ENCODE results near the gene HOGA1.

HOGA1 gene

GRCh38 chr10:97580421-97581367 lies 3.5 kb upstream of the HOGA1 start:
- DNase-seq: no peak

DNA sequence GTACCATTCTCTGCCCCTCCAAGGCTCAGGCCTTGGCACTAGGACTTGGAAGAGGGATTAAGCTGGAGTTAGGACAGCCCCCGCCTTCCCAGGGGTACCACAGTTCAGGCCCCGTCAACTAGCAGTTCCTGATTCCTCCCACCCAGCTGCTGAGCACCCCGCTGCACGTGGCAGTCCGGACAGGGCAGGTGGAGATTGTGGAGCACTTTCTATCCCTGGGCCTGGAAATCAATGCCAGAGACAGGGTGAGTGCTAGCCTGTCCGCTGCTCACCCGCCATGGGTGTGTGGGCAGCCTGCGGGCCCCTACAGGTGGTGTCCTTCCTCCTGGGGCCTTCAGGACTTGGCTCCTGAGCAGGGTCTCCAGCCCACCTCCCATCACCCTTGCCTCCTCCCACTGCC lies 2.0 kb upstream of the HOGA1 start:
- DNase-seq: no peak

DNA sequence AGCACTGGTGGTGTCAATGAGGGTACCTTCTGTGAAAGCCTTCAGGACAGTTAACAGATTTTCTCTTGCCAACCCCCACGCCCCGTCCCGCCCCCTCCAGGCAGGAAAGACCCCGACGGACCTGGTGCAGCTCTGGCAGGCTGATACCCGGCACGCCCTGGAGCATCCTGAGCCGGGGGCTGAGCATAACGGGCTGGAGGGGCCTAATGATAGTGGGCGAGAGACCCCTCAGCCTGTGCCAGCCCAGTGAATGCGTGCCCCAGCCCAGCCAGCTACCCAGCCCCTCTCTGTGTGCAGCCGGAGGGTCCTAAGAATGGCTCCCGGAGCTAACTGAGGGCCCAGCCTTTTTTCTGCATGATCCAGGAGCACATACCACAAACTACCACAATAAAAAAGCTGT lies 713 bp upstream of the HOGA1 start:
- DNase-seq: no peak

GRCh38 chr10:97584798-97585438 lies 729 bp downstream of the HOGA1 start:
- no peak for DNase-seq

DNA sequence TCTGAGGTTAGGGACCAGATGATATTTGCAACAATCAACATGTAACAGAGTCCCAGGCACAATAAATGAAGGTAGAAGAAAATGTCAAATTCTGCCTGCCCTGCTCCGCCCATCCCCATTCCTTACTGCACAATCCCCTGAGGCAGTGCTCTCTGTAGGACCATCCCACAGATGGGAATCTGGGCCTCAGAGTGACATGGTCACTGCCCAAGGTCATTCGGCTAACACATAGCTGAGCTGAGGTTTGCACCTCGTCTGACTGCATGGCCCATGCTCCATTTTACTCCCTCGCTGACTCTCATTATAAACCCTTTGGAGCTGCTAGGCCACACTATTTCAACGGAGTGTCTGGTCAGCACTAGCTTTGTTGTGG lies 1.2 kb downstream of the HOGA1 start:
- no peak for DNase-seq

DNA sequence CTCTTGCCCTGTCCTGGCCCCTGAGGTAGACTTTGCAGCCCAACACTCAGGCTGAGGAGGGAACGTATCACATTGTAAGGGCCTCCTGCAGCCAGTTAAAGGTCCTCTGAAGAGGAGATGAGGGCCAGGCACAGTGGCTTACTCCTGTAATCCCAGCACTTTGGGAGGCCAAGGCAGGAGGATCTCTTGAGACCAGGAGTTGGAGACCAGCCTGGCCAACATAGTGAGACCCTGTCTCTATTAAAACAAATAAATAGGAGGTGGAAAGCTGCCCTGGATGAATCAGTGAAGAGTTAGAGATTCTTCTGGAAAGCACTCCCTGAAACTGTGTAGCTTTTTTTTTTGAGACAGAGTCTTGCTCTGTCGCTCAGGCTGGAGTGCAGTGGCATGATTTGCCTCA lies 3.0 kb downstream of the HOGA1 start:
- DNase-seq: no peak

GRCh38 chr10:97589479-97589878 lies 5.3 kb downstream of the HOGA1 start, which contains the start of gene C10orf62:
Gene C10orf62, plus strand, starts transcription at chr10:97589721. Its CDS starts 177 bp downstream, at chr10:97589898.
- DNase-seq: no peak

GRCh38 chr10:97590082-97590747 lies 6.0 kb downstream of the HOGA1 start:
- DNase-seq: no peak

- no peak for DNase-seq
Observed at GRCh38 chr10:97590748-97591495, 6.7 kb downstream of the HOGA1 start.

DNA sequence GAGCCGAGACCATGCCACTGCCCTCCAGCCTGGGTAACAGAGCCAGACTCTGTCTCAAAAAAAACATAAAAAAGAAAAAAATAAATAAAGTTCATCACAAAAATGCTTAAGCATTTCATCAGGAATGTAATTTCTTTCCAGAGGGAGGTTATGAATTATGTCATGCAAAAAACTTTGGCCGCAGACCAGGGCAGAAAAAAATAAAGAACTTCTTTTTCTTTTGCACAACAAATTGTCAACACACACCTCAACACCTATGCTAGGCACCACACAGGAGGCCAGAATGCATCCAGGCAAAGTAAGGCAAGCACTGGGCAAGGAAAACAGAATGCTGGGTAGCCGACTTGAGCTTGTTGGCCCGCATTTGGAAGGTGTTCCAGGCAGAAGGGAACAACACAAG lies 9.2 kb downstream of the HOGA1 start:
- DNase-seq: no peak

DNA sequence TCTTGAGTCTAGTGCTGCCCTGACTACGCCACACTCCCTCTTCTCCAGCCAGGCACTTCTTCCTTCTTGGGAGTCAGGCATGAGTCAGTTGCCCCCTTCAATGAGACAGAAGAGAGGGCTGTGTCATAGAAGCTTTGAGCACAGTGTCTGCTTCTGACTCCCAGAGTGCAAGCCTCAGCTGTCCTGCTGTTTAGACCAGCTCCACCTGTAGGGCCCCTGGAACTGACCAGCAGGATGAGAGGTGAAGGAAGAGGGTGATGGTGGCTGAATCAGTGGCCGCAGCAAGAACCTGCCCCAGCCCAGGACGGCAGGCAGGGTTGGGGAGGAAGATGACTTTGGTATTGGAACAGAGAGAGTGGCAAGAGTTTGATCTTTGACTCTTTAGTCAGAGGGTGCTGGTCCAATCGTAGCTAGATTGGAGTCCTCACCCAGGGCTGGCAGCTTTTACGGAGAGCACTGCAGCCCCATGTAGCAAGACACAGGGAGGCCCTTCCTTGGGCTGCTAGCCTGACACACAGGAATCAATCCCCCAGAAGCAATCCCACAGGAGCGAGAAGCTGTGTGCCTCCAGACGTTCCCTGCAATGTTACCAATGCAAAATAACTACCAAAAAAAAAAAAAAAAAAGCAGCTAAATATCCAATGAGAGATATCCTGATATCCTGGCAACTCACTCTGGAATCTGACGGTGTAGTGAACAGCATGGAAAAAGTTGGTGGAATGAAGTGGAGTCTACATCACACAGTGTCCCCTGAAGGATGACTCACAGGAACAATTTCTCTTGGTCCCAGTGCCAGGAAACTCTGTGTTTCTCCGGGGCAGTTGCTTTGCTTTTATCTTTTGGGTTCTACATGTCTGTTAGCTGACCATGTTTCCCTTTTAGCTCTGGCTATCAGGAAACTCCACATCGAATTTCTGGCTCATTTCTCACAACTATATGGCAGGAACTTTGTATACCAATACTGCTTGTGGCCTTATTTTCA lies 12.2 kb downstream of the HOGA1 start:
- no peak for DNase-seq

GRCh38 chr10:97597778-97598177 lies 13.6 kb downstream of the HOGA1 start:
- no peak for DNase-seq

DNA sequence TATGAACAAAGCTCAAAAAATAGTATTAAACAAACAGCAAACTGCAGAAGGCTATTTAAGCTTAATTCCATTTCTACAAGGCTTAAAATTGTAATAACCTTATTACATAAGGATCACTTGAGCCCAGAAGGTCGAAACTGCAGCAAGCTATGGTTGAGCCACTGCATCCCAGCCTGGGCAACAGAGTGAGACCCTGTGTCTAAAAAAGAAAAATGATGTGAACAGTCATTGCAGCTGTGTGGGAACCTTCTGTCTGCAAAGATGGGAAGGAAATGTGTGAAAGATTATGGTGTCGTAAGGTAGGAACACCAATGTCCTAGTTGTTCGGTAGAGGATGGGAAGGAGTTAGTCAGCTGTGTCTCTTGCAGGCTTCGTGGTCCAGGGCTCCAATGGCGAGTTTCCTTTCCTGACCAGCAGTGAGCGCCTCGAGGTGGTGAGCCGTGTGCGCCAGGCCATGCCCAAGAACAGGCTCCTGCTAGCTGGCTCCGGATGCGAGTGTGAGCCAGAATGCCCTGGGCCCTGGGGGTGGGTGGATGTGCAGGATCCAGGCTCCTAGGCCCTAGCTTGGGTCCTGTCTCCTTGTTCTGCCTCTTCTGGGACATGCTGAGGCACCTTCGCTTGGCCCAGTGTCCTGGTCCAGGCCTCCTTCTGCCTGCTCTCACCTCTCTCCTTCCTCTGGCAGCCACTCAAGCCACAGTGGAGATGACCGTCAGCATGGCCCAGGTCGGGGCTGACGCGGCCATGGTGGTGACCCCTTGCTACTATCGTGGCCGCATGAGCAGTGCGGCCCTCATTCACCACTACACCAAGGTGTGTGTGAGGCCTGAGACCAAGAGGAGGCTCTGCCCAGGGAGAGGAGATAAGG lies 14.4 kb downstream of the HOGA1 start:
- no peak for DNase-seq

- DNase-seq: no peak
Observed at GRCh38 chr10:97599272-97599619, 15.1 kb downstream of the HOGA1 start.

DNA sequence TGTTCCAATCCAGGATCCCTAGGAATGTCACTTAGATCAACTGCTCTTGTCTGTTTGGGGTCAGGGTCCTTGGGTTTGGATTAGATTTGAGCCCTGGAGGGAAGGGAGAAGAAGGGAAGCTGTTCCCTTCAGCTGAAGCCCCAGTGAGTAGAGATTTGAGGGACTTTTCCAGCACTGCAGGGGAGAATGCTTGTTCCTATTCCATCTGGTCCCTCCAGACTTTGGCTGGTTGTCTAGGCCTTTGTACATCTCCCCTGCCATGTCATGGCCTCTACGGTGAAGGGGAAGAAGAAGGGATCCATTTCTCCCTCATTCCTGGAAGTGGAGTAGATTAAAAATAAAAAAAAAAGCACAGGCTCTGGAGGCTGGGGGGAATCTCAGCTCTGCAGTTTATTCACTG lies 16.4 kb downstream of the HOGA1 start:
- no peak for DNase-seq

GRCh38 chr10:97601268-97602215 lies 17.4 kb downstream of the HOGA1 start:
- no peak for DNase-seq

DNA sequence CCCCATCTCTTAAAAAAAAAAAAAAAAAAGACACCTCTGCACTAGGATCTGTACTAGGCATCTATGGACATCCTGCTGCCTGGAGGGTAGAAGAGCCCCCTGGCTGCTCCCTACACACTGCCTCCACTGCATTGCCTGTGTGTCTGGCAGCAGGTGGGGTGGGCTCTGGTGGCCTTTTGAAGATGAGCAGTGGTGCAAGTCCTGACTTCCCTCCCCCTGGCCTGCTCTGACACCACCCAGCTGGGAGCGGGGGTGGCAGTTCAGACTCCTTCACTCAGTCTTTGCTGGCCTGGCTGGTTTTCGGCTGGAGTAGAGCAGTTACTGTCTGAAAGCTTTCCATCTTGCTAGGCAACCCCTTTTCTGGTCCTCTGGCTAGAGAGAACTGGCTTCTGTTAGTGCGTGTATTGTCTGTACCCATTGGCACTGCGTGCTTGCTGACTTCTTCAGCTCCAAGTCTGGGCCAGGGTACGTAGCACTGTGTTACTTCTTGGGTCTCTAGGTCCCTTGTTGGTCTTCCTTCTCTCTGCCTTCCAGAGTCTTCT lies 23.0 kb downstream of the HOGA1 start:
- no peak for DNase-seq

DNA sequence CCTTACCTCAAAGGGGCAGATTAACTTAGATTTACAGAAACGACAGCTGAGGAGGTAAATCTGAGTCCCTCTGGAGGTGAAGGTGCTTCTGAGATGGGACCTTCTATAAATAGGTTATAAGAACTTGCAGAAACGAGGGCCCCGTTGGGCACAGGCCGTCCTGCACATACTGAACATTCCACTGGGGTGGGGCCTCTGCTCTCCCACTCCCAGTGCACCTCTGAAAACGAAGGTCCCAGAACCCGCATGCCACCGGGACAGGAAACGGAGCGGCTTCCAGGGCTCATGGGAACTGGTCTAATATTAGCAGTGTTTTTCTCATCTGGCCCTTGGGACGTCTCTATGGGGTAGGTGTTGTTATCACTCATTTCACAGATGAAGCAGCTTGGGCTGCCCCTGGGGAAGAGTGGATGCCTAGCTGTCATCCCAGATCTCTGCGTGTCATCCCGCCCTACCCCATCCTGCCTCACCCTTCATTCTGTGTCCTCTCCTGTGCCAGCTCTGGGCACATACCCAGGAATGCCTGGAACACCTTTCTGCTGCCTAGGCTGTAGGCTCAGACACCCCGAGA lies 24.9 kb downstream of the HOGA1 start:
- DNase-seq: no peak

DNA sequence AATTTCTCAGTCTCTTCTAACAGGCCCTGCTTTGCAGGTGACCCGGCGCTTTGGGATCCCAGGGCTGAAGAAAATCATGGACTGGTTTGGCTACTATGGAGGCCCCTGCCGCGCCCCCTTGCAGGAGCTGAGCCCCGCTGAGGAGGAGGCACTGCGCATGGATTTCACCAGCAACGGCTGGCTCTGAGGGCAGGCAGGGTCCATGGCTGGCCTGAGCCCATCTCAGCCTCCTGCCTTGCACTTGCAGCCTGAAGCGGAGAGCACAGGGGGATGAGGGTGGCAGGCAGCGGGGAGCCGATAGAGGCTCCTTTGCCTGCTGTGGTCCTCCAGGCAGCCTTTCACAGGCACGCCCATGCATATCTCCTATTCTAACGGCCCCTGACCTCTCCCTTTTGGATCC lies 27.3 kb downstream of the HOGA1 start:
- no peak for DNase-seq
